GM12878 (cell line): ENCODE results near the gene ZNF792. TPM values are rescaled to one million over a fixed set of nuclear protein-coding genes. Genes with fewer than 3 reads are reported as not detected.

ENCODE experiments used
- ATAC-seq: fragments of 200-7000 bp; cut with Tn5 transposase; 3 replicates; pipeline ENCODE4 v1.9.1; 2020; ENCODE audit warnings: mild to moderate bottlenecking, moderate library complexity
- BruUV-seq: library from RNA; stranded (reverse); fragments of 400-500 nt; replicated peaks from 2 replicates; lab custom pipeline; 2021; lab: Mats Ljungman, UMichigan
- CTCF ChIA-PET: fragments of 300-600 bp; sonication (Branson Sonifier 250); formaldehyde crosslinking; extraction: SDS; loops from one replicate; lab custom pipeline; 2021; ENCODE audit warnings: inconsistent platforms; lab: Yijun Ruan, JAX
- POLR2A ChIA-PET: fragments of 350-600 bp; formaldehyde crosslinking; extraction: SDS; loops from one replicate; lab custom pipeline; 2021; ENCODE audit warnings: inconsistent platforms; lab: Charles Lee
- RAD21 ChIA-PET: fragments of 300-600 bp; sonication (Branson Sonifier 250); formaldehyde crosslinking; loops from one replicate; lab custom pipeline; 2023; ENCODE audit warnings: antibody characterized with exemption; ENCODE audit not compliant: unreplicated experiment; lab: Charles Lee
- SMC1A ChIA-PET: fragments of 300-600 bp; sonication (Branson Sonifier 250); formaldehyde crosslinking; loops from one replicate; lab custom pipeline; 2023; ENCODE audit not compliant: unreplicated experiment, uncharacterized antibody; lab: Charles Lee
- DNase-seq: peaks from one replicate; pipeline ENCODE4 v3.0.0-alpha.2; 2011; ENCODE audit warnings: low read depth, low spot score
- FAIRE-seq: peaks from 3 replicates; lab custom pipeline; 2011; peaks lifted over from hg19 to GRCh38; lab: Jason Lieb, UNC
- H2AFZ ChIP-seq: 2 replicates; pipeline ENCODE4 v1.6.0; 2011; ENCODE audit warnings: low read depth, low read length, control low read depth; ENCODE audit not compliant: control insufficient read depth
- H3K27ac ChIP-seq: 2 replicates; pipeline ENCODE4 v1.5.1; 2011; ENCODE audit warnings: control low read depth; ENCODE audit not compliant: control insufficient read depth, insufficient read depth
- H3K27me3 ChIP-seq, 2 experiments: replicated peaks in 1 of 2; 2 replicates each; pipeline versions ENCODE4 v1.6.0 to v1.6.1; 2011; ENCODE audit warnings: low read length in 1 of 2; ENCODE audit not compliant: control insufficient read depth in 2 of 2, insufficient read depth in 2 of 2
- H3K36me3 ChIP-seq, 2 experiments: 2 replicates each; pipeline ENCODE4 v1.5.1; 2011; ENCODE audit warnings: low read length in 1 of 2; ENCODE audit not compliant: control insufficient read depth in 2 of 2, insufficient read depth in 2 of 2
- H3K4me1 ChIP-seq: 2 replicates; pipeline ENCODE4 v1.6.1; 2011; ENCODE audit warnings: mild to moderate bottlenecking, low read length, moderate library complexity, mixed read lengths; ENCODE audit not compliant: control insufficient read depth, insufficient read depth
- H3K4me2 ChIP-seq: 2 replicates; pipeline ENCODE4 v1.6.0; 2011; ENCODE audit warnings: control low read depth; ENCODE audit not compliant: control insufficient read depth, insufficient read depth
- H3K4me3 ChIP-seq: fragments of 200-600 bp; sonication (generic); 2 replicates; pipeline ENCODE4 v1.5.1; 2016
- H3K79me2 ChIP-seq: 2 replicates; pipeline ENCODE4 v1.6.0; 2011; ENCODE audit warnings: low read length; ENCODE audit not compliant: control insufficient read depth, insufficient read depth
- H3K9ac ChIP-seq: 2 replicates; pipeline ENCODE4 v1.8.0; 2011; ENCODE audit warnings: low read length, control low read depth, mixed read lengths; ENCODE audit not compliant: control insufficient read depth, insufficient read depth
- H3K9me3 ChIP-seq: replicated peaks from 3 replicates; pipeline ENCODE4 v1.5.1; 2011; ENCODE audit warnings: mild to moderate bottlenecking, low read length; ENCODE audit not compliant: control insufficient read depth, insufficient read depth
- H4K20me1 ChIP-seq: 2 replicates; pipeline ENCODE4 v1.6.0; 2011; ENCODE audit not compliant: control insufficient read depth, insufficient read depth
- BACH1 ChIP-seq: fragments of 450-650 bp; IDR thresholded peaks from 2 replicates; pipeline ENCODE4 v1.6.1; 2017; ENCODE audit warnings: mild to moderate bottlenecking, borderline replicate concordance
- ELK1 ChIP-seq: IDR thresholded peaks from 2 replicates; pipeline ENCODE4 v1.6.1; 2012; ENCODE audit warnings: low read depth, low read length, improper control_type of control experiment
- HDAC2 ChIP-seq: fragments of 200-600 bp; sonication (generic); IDR thresholded peaks from 2 replicates; pipeline ENCODE4 v1.6.1; 2017
- MLLT1 ChIP-seq: fragments of 450-650 bp; IDR thresholded peaks from 2 replicates; pipeline ENCODE4 v1.6.1; 2016; ENCODE audit warnings: mild to moderate bottlenecking
- MYB ChIP-seq: fragments of 150-350 bp; IDR thresholded peaks from 2 replicates; pipeline ENCODE4 v1.6.1; 2014; ENCODE audit warnings: mild to moderate bottlenecking, low read depth, low read length, borderline replicate concordance
- NBN ChIP-seq: fragments of 450-650 bp; IDR thresholded peaks from 2 replicates; pipeline ENCODE4 v1.6.1; 2016
- PAX8 ChIP-seq: fragments of 450-650 bp; IDR thresholded peaks from 2 replicates; pipeline ENCODE4 v1.6.1; 2017; ENCODE audit warnings: mild to moderate bottlenecking, moderate library complexity
- RCOR1 ChIP-seq: conservative IDR thresholded peaks from 2 replicates; pipeline ENCODE4 v1.6.1; 2012; ENCODE audit warnings: low read depth, low read length, improper control_type of control experiment
- RELA ChIP-seq: fragments of 450-650 bp; IDR thresholded peaks from 2 replicates; pipeline ENCODE4 v1.8.0; 2014; ENCODE audit warnings: borderline replicate concordance; ENCODE audit not compliant: partially characterized antibody
- SMC3 ChIP-seq: IDR thresholded peaks from 2 replicates; pipeline ENCODE4 v1.6.1; 2011; ENCODE audit warnings: low read length, improper control_type of control experiment, borderline replicate concordance
- TCF7 ChIP-seq: IDR thresholded peaks from 2 replicates; pipeline ENCODE4 v1.6.1; 2014; ENCODE audit warnings: antibody characterized with exemption, borderline replicate concordance
- ZBTB4 ChIP-seq: fragments of 450-650 bp; formaldehyde crosslinking; IDR thresholded peaks from 2 replicates; pipeline ENCODE4 v1.4.0; 2022; ENCODE audit warnings: mild to moderate bottlenecking, moderate library complexity
- ZBTB40 ChIP-seq: fragments of 450-650 bp; IDR thresholded peaks from 2 replicates; pipeline ENCODE4 v1.6.1; 2016; ENCODE audit warnings: mild to moderate bottlenecking, moderate library complexity, borderline replicate concordance
- ZZZ3 ChIP-seq: IDR thresholded peaks from 2 replicates; pipeline ENCODE4 v1.6.1; 2011; ENCODE audit warnings: low read depth; ENCODE audit not compliant: control insufficient read depth, insufficient read length
- WGBS: methylation state at CpG from one replicate; pipeline ENCODE4 v1.1.6; 2016; ENCODE audit warnings: low lambda C conversion rate; ENCODE audit not compliant: insufficient replicate concordance, insufficient coverage; ENCODE audit errors: missing lambda C conversion rate; 5-methylcytosine and 5-hydroxymethylcytosine counted together
- in situ Hi-C: fragments of 300-500 bp; cut with MboI; formaldehyde crosslinking; loops from 9 replicates; pipeline ENCODE4 v1.14.3; 2018; ENCODE audit warnings: mixed read lengths
- intact Hi-C: fragments of 100-400 bp; cut with micrococcal nuclease; formaldehyde crosslinking; loops from one replicate; pipeline ENCODE4 v1.14.2; 2022; ENCODE audit not compliant: unreplicated experiment
- polyA plus RNA-seq, 11 experiments: library from polyadenylated mRNA; depleted of rRNA in 4 of 11; unstranded in 6 of 11; stranded (reverse) in 5 of 11; fragments of >200 nt; fragmentation: Nextera tagmentation in 4 of 11; fragmentation: Illumina TruSeq in 1 of 11; extraction: Ambion mirVana in 4 of 11; extraction: Trizol in 1 of 11; gene quantifications; 1 replicate in 1 of 11; 2 replicates in 10 of 11; pipeline versions ENCODE4 v1.2.1 to v1.2.3, GENCODE V29; 2011 to 2016; ENCODE audit warnings: inconsistent platforms in 2 of 11, missing spikeins in 2 of 11, low read depth in 1 of 11
- total RNA-seq, 4 experiments: library from RNA; depleted of rRNA in 3 of 4; stranded (reverse); fragments of >200 nt in 3 of 4; fragmentation: Illumina TruSeq in 1 of 4; extraction: Trizol in 1 of 4; gene quantifications; 2 replicates each; pipeline versions ENCODE4 v1.2.1 to v1.2.3, GENCODE V29; 2013 to 2021

Gene ZNF792
- total and polyA plus RNA-seq, 10 of the 15 experiments (the other 5 are each of a cell fraction or from before 2014, with no cell fraction given): 0.53 to 4.8 (median 1.3) TPM

DNA sequence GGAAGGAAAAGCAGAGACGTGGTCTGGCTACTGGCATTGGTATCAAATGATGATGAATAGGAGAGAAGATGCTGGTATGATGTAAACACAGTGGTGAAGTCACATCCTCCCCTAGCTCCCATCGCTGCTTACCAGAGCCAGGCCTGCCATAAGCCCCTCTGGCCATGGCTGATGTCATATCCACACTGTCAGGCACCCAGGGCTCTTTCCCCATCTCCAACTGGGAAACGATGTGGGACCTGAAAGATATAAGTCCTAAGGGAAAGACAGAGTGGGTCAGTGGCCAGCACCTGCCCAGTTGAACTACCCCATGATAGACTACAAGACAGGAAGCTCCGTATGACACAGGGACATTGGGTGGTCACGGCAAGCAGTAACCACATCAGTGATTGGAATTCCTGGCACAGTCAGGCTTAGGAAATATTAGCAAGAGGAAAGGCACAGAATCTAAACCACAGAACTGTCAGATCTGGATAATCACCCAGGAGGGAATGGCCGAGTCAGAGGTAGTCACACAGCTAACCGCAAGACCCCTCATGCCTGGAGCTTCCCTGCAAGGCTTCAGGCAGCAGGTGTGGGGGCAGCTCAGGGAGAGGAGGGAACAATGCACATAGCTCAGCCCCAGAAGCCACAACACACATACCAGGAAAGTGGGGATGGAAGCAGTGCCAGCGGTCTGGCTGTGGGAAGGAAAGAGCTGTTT is 3.8 kb downstream of the ZNF792 start:
- no peak overlapping the region for H3K27ac ChIP-seq
- H3K9ac ChIP-seq: no peak overlapping the region
- no peak overlapping the region for H2AFZ ChIP-seq
- intact Hi-C loops: no loop called here
- POLR2A ChIA-PET: no interaction called here
- peaks cover 7% of the 10 kb centered on the region for H3K79me2 ChIP-seq
- SMC1A ChIA-PET: no interaction called here
- no peak for DNase-seq
- H3K4me3 ChIP-seq: no peak overlapping the region
- WGBS: 93% methylated on average over 8 of the region's 8 CpGs
- H3K4me2 ChIP-seq: no peak overlapping the region
- RAD21 ChIA-PET: no interaction called here
- no peak for FAIRE-seq
- no peak for ATAC-seq
- BruUV-seq: no TSS peak
- H3K4me1 ChIP-seq: peaks cover 4% of the 10 kb centered on the region
- H3K36me3 ChIP-seq: peaks cover 10 to 12% of the 10 kb centered on the region in 2 experiments; a peak in 3 of 4 replicates
- CTCF ChIA-PET: interaction anchor here (1.7 kb wide), 1 partner anchor 54 kb away, joined by 5 read pairs; no protein-coding TSS in a partner anchor
- peaks cover 44% of the 10 kb centered on the region for H3K9me3 ChIP-seq
- H4K20me1 ChIP-seq: no peaks in the 10 kb centered on the region
- in situ Hi-C loops: loop anchor here (25.0 kb wide), 1 partner anchor 1402 kb away; no protein-coding TSS in a partner anchor
- no peaks in the 10 kb centered on the region for H3K27me3 ChIP-seq
- no peak for TF ChIP-seq PAX8
- TF ChIP-seq SMC3: no peak
- no peak for TF ChIP-seq HDAC2
- no peak for TF ChIP-seq ZBTB4 (CRISPR knock-in tag)
- TF ChIP-seq ZZZ3: no peak
- TF ChIP-seq RCOR1: no peak
- no peak for TF ChIP-seq NBN
- TF ChIP-seq ZBTB40: no peak
- TF ChIP-seq MLLT1: no peak
- TF ChIP-seq BACH1: no peak
- no peak for TF ChIP-seq TCF7
- no peak for TF ChIP-seq MYB
- no peak for TF ChIP-seq ELK1
- TF ChIP-seq RELA: no peak
